Raji (cell line): ENCODE measurements around the gene CRTAP.

Experiments used
- POLR2A ChIP-seq: IDR thresholded peaks from 2 replicates; pipeline ENCODE4 v1.6.1; 2011; ENCODE audit warnings: low read depth, low read length, control low read depth; ENCODE audit not compliant: insufficient read depth

Gene CRTAP

GRCh38 chr3:33113772-33114621 lies at the start of gene CRTAP:
Gene CRTAP, plus strand, starts transcription at chr3:33114014. Its CDS starts 64 bp downstream, at chr3:33114078.
- peak; percentile 81 for TF ChIP-seq POLR2A

DNA sequence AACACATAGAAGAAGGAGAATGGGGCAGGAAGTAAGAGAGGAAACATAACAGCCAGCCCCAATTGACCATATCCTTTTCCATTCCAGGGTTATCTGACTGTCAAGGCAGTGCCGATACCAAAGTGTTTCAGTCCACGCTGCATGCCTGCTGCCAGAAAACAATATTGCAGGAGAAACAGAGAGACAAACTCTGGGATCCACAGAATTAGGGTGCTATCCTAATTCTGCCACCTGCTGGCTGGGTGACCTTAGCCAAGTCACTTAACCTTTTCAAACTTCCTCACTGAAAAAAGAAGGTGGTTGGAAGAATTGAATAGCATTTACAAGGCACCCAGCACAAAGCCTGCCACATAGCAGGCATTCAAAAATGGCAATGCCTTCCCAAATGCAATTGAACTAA lies 48.9 kb upstream of the CRTAP start:
- no peak for TF ChIP-seq POLR2A

GRCh38 chr3:33067484-33067883 lies 46.3 kb upstream of the CRTAP start:
- no peak for TF ChIP-seq POLR2A

DNA sequence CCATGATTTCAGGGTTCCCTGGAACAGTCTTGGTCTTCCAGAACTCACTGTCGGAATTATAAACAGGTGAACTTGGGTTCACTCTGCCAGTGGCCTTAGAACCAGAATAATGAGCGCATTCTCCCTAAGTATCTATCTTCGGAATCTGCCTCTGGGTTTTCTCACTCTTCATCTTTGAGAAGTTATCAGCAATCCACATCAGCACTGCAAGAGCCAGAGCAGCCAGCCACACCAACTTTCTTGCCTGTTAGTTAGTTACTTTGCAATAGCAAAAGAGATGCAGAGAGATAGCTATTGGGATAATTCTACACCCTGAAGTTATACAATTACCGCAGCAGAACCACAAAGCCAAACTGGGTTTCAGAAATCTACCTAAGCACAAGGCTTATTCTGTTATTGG lies 42.6 kb upstream of the CRTAP start:
- no peak for TF ChIP-seq POLR2A

DNA sequence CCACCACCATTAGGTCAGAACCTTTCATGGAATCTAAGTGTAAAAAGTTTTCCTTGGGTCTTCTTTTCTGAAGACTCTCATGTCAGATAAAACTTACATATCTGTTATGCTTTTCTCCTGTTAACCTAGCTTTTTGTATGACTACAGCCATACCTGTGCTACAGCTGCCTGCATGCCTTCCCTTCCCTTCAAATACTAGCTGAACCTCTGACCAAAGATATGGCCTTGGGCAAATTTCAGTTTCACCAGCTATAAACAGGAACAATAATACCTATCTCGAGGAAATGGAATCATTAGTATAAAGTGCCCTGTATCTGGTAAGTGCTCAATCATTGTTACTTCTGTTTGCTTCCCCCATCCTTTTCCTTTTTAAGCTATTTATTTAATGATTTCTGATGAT lies 41.9 kb upstream of the CRTAP start:
- no peak for TF ChIP-seq POLR2A

DNA sequence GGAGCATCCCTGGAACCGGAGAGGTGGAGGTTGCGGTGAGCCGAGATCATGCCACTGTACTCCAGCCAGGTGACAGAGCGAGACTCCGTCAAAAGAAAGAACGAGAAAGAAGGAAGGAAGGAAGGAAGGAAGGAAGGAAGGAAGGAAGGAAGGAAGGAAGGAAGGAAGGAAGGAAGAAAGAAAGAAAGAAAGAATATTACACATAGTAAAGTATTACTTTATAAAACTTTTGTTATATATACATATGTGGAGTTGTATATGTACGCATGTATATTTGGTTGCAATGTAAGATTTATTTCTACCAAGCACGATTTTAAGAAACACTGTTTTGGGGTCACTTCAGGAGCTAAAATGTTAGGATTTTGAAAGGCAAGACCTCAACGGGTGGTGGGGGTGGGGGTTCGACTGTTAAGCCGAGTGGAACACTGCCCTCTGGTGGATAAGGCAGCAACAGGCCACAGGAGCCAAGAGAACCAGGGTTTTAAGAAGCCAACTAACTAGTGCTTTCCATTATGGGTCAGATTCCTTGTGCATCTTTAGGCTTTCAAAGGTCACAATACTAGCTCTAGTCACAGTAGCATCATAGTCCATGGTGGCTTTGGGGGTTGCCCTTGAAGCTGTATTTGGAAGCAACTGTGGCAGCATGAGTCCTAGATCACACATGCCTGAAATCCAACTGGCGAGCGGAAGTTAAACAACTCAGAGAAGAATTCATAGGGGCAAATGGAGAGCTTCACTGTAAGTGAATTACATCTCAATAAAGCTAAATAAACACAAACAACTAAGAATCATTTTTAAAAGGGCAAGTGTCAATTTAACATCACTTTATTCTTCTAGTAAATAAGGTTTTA lies 39.4 kb upstream of the CRTAP start:
- no peak for TF ChIP-seq POLR2A

GRCh38 chr3:33075995-33076394 lies 37.8 kb upstream of the CRTAP start:
- no peak for TF ChIP-seq POLR2A

- no peak for TF ChIP-seq POLR2A
Observed at GRCh38 chr3:33076952-33077351, 36.9 kb upstream of the CRTAP start.

GRCh38 chr3:33077976-33078375 lies 35.8 kb upstream of the CRTAP start:
- no peak for TF ChIP-seq POLR2A

DNA sequence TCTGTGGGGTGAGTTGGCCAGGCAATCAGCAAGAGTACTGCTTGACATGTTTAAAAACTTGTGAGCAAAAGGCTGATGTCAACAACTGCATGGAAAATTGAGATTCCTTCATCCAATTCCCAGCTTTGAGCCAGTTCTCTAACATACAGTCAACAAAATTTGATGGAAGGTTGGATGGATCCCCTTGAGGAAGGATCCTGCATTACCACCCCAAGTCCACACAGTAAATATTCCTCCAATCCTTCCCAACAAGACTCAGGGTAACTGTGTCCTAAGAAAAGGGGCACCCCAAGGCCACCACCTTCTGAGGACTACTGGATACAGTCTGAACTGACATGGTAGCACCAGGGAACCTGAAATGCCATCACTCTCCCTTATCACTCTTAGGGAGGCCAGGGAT lies 32.0 kb upstream of the CRTAP start:
- no peak for TF ChIP-seq POLR2A

- no peak for TF ChIP-seq POLR2A
Observed at GRCh38 chr3:33083958-33084357, 29.9 kb upstream of the CRTAP start.

DNA sequence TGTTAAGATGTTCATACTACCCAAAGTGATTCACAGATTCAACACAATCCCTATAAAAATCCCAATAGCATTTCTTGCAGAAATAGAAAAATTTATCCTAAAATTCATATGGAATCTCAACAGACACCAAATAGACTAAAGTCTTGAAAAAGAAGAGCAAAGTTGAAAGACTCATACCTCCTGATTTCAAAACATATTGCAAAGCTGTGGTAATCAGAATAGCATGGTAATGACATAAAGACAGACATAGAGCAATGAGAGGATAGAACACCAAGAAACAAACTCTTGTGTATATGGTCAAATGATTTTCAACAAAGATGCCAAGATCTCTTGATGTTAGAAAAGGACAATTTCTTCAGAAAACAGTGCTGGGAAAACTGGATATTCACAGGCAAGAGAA lies 25.1 kb upstream of the CRTAP start:
- no peak for TF ChIP-seq POLR2A

- no peak for TF ChIP-seq POLR2A
Observed at GRCh38 chr3:33089515-33089914, 24.3 kb upstream of the CRTAP start.

DNA sequence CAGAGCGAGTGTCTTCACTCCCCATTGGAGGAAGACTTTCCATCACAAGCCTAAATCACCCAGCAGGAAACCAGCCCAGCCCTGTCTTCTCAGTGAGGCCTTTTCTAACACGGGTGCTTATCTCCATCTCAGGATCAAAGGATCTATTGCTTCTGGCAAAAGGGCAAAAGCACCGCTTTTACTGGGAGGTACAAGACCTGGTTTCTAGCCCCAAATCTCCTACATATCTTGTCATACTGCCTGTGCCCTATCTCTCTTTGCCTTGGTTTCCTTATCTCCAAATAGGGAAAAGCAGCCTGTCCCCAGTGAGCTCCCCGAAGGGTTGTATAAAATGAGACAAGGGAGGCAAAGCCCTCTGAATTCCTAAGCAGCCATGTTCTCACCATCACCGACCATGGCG lies 22.1 kb upstream of the CRTAP start:
- TF ChIP-seq POLR2A = no peak

- TF ChIP-seq POLR2A = no peak
Observed at GRCh38 chr3:33092496-33093254, 21.1 kb upstream of the CRTAP start.
